Osteocyte (in vitro differentiated cells): ENCODE measurements around the gene HEATR3. TPM values are rescaled to one million over a fixed set of nuclear protein-coding genes. Genes with fewer than 3 reads are reported as not detected.
"Not testable (repeated sequence)": the region's sequence is repeated elsewhere in the genome, so short reads cannot be mapped to it uniquely, and the experiment has no call there.

Source experiments
- DNase-seq: peaks from one replicate; pipeline ENCODE4 v3.0.0; 2021; ENCODE audit warnings: mixed read lengths; ENCODE audit not compliant: unreplicated experiment; ENCODE audit errors: extremely low spot score
- H3K27ac Mint-ChIP-seq: one replicate; pipeline ENCODE4 v1.8.0; 2021; ENCODE audit warnings: mild to moderate bottlenecking, mixed read lengths; ENCODE audit not compliant: unreplicated experiment
- H3K27me3 Mint-ChIP-seq: one replicate; pipeline ENCODE4 v1.8.0; 2021; ENCODE audit warnings: mixed read lengths; ENCODE audit not compliant: unreplicated experiment
- H3K36me3 Mint-ChIP-seq: one replicate; pipeline ENCODE4 v1.8.0; 2021; ENCODE audit warnings: mixed read lengths; ENCODE audit not compliant: unreplicated experiment
- H3K4me1 Mint-ChIP-seq: one replicate; pipeline ENCODE4 v1.8.0; 2021; ENCODE audit warnings: mixed read lengths; ENCODE audit not compliant: unreplicated experiment
- H3K4me3 Mint-ChIP-seq: one replicate; pipeline ENCODE4 v1.8.0; 2021; ENCODE audit warnings: mild to moderate bottlenecking, moderate library complexity, mixed read lengths; ENCODE audit not compliant: unreplicated experiment
- H3K9me3 Mint-ChIP-seq: one replicate; pipeline ENCODE4 v1.8.0; 2021; ENCODE audit warnings: mixed read lengths; ENCODE audit not compliant: unreplicated experiment
- total RNA-seq: library from RNA; stranded (reverse); gene quantifications from 2 replicates; pipeline ENCODE4 v1.2.1, GENCODE V29; 2021
- TF ChIP-seq, protein P1 (sequence below): fragments of 200-600 bp; sonication (generic); IDR thresholded peaks from 2 replicates; pipeline ENCODE4 v1.5.0; 2021; ENCODE audit warnings: antibody characterized with exemption, mild to moderate bottlenecking, moderate library complexity

The HEATR3 gene
- total RNA-seq, 1 donor from 2014 or later: 19.4 TPM

DNA sequence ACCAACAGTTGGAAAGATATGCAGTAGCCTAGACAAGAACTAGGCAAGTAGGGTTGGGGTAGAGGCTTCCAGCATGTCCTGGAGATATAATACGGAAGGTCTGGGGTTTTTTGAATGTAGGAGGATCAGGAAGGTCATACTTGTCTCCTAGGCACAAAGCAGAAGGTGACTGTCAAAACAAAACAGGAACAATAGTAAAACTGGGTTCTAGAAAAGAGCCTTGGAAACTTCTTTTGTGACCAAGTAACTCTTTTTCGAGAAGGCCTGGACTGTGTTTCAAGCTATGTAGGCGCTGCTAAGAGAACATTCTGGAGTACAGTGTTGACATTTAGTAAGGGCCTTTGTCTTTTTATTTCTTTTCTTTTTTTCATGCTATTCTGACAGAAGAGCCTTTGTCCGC is 60.4 kb downstream of the HEATR3 start:
- Mint-ChIP-seq H3K9me3 (peaks cover 3% of the 10 kb centered on the region), H3K4me3 (no peak overlapping the region), H3K4me1 (no peaks in the 10 kb centered on the region), H3K27me3 (peaks cover 19% of the 10 kb centered on the region), H3K36me3 (no peaks in the 10 kb centered on the region), H3K27ac (no peak overlapping the region)
- no peak for DNase-seq
- TF ChIP-seq, protein P1, sequence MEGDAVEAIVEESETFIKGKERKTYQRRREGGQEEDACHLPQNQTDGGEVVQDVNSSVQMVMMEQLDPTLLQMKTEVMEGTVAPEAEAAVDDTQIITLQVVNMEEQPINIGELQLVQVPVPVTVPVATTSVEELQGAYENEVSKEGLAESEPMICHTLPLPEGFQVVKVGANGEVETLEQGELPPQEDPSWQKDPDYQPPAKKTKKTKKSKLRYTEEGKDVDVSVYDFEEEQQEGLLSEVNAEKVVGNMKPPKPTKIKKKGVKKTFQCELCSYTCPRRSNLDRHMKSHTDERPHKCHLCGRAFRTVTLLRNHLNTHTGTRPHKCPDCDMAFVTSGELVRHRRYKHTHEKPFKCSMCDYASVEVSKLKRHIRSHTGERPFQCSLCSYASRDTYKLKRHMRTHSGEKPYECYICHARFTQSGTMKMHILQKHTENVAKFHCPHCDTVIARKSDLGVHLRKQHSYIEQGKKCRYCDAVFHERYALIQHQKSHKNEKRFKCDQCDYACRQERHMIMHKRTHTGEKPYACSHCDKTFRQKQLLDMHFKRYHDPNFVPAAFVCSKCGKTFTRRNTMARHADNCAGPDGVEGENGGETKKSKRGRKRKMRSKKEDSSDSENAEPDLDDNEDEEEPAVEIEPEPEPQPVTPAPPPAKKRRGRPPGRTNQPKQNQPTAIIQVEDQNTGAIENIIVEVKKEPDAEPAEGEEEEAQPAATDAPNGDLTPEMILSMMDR: no peak

DNA sequence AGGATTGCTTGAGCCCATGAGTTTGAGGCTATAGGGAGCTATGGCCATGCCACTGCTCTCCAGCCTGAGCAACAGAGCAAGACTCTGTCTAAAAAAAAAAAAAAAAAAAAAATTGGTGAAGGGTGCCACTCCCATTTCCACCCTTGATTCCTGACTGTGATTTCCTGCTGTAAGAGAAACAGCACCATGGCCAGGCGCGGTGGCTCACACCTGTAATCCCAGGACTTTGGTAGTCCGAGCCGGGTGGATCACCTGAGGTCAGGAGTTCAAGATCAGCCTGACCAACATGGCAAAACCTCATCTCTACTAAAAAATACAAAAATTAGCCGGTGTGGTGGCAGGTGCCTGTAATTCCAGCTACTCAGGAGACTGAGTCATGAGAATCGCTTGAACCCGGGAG is 66.8 kb downstream of the HEATR3 start:
- not testable (repeated sequence) for H3K27me3 Mint-ChIP-seq, H3K4me3 Mint-ChIP-seq, H3K4me1 Mint-ChIP-seq, H3K9me3 Mint-ChIP-seq, H3K27ac Mint-ChIP-seq, DNase-seq, H3K36me3 Mint-ChIP-seq

DNA sequence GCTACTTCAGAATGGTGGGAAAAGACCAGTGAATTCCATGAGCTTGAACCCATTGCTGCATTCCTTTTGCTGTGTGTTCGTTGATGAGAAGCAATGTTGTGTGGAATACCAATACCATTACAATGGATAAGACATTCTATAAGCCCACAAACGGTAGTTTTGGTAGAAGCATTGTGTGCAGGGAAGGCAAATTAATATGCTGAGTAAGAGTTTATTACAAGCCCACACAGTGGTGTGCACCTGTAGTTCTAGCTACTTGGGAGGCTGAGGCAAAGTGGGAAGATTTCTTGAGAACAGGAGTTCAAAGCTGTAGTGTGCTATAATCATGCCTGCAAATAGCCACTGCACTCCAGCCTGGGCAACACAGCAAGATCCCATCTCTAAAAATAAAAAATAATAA is 67.4 kb downstream of the HEATR3 start:
- no peak for DNase-seq
- Mint-ChIP-seq H3K9me3 (no peaks in the 10 kb centered on the region), H3K27me3 (peaks cover 4% of the 10 kb centered on the region), H3K27ac (no peak overlapping the region), H3K36me3 (no peaks in the 10 kb centered on the region), H3K4me3 (no peak overlapping the region), H3K4me1 (no peaks in the 10 kb centered on the region)
- TF ChIP-seq, protein P1: no peak

DNA sequence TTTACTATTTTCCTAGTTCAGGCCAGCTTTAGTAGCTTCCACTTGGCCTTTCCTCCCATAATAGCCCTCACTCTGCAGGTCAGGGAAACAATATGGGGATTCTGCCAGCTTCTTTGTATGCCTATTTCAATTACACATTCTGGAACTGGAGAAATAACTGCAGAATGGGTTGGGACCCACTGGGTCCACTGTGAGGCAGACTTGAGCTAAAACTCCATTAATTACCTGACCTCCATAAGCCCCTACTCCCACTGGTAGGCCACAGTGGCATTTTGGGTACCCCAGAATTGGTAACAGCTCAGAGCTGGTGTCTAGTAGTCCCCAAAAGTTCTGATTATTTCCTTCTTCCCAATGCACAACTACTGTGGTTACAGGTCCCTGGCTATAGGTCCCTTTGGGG is 70.6 kb downstream of the HEATR3 start:
- Mint-ChIP-seq H3K4me3 (no peak overlapping the region), H3K27me3 (peaks cover 4% of the 10 kb centered on the region), H3K9me3 (no peaks in the 10 kb centered on the region), H3K36me3 (no peaks in the 10 kb centered on the region), H3K4me1 (no peaks in the 10 kb centered on the region), H3K27ac (no peak overlapping the region)
- TF ChIP-seq, protein P1: no peak
- no peak for DNase-seq

DNA sequence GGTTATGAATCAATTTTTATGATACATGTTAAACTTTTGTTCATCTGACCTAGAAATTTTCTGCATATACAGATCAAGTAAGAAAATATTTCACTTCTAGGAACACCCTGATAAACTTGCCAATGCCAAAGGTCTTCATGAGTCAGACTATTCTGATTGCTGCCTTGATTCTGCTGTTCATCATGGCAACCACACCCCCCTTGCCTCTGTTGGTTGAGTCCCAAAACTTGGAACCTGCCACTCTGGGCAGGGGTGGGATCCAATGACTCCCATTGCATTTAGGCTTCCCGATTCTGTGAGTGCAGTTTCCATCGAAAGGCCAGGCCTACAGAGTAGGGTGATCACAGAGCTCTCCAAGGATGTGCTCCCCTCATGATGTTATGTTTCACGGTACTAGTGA is 71.5 kb downstream of the HEATR3 start:
- no peaks in the 10 kb centered on the region for H3K9me3 Mint-ChIP-seq
- no peak overlapping the region for H3K4me3 Mint-ChIP-seq
- H3K27ac Mint-ChIP-seq: no peak overlapping the region
- no peaks in the 10 kb centered on the region for H3K4me1 Mint-ChIP-seq
- no peaks in the 10 kb centered on the region for H3K36me3 Mint-ChIP-seq
- DNase-seq: no peak
- peaks cover 4% of the 10 kb centered on the region for H3K27me3 Mint-ChIP-seq
- TF ChIP-seq, protein P1: no peak

DNA sequence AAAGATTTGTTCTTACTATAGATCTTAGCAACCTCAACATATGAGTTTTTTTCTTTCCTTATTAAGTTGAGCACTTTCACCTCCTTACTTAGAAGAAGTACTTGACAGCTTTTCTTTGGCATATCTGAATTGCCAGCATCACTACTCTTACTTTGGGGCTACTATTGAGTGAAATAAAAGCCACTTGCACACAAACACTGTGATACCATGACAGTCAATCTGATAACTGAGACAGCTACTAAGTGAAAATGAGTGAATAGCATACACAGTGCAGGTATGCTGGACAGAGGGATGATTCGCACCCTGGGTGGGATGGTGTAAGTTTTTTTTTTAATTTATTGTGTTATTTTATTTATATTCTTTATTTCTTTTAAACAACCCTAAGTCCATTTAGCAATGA is 73.8 kb downstream of the HEATR3 start:
- H3K27ac Mint-ChIP-seq: no peak overlapping the region
- H3K4me3 Mint-ChIP-seq: no peak overlapping the region
- no peaks in the 10 kb centered on the region for H3K36me3 Mint-ChIP-seq
- H3K4me1 Mint-ChIP-seq: no peaks in the 10 kb centered on the region
- peaks cover 4% of the 10 kb centered on the region for H3K27me3 Mint-ChIP-seq
- TF ChIP-seq, protein P1: no peak
- H3K9me3 Mint-ChIP-seq: no peaks in the 10 kb centered on the region
- no peak for DNase-seq
